Measurements from ENCODE around the gene EML6. TPM values are rescaled to one million over a fixed set of nuclear protein-coding genes. Genes with fewer than 3 reads are reported as not detected.

Gene EML6
- total RNA-seq, 1 donor from 2014 or later = 0.17 TPM

GRCh38 chr2:54708584-54709335 lies 14.7 kb upstream of the EML6 start:
- DNase-seq = peak; percentile 35

GRCh38 chr2:54709336-54709809 lies 14.1 kb upstream of the EML6 start:
- no peak for DNase-seq

- DNase-seq = no peak
Measured at GRCh38 chr2:54710216-54710615, 13.2 kb upstream of the EML6 start.

- DNase-seq = no peak
Measured at GRCh38 chr2:54712516-54712915, 10.9 kb upstream of the EML6 start.

GRCh38 chr2:54714996-54715395 lies 8.5 kb upstream of the EML6 start:
- DNase-seq = no peak

- no peak for DNase-seq
Measured at GRCh38 chr2:54716375-54716774, 7.1 kb upstream of the EML6 start.

GRCh38 chr2:54720563-54720962 lies 2.9 kb upstream of the EML6 start:
- DNase-seq = peak; percentile 10

- DNase-seq = no peak
Measured at GRCh38 chr2:54722641-54723040, 821 bp upstream of the EML6 start.

GRCh38 chr2:54723996-54724559 lies 616 bp downstream of the EML6 start:
- DNase-seq = peak; percentile 41

GRCh38 chr2:54724560-54725342 lies 1.3 kb downstream of the EML6 start:
- DNase-seq = peak; percentile 21

- DNase-seq = no peak
Measured at GRCh38 chr2:54725343-54726099, 2.1 kb downstream of the EML6 start.

- DNase-seq = no peak
Measured at GRCh38 chr2:54726431-54726830, 3.0 kb downstream of the EML6 start.

- DNase-seq = no peak
Measured at GRCh38 chr2:54726940-54727339, 3.5 kb downstream of the EML6 start.

GRCh38 chr2:54728669-54729120 lies 5.2 kb downstream of the EML6 start:
- DNase-seq = peak; percentile 42

GRCh38 chr2:54735636-54736035 lies 12.2 kb downstream of the EML6 start:
- no peak for DNase-seq

- DNase-seq = no peak
Measured at GRCh38 chr2:54738281-54738680, 14.8 kb downstream of the EML6 start.

- no peak for DNase-seq
Measured at GRCh38 chr2:54740333-54740732, 16.9 kb downstream of the EML6 start.

- no peak for DNase-seq
Measured at GRCh38 chr2:54741250-54741649, 17.8 kb downstream of the EML6 start.

GRCh38 chr2:54750040-54750439 lies 26.6 kb downstream of the EML6 start:
- no peak for DNase-seq

- DNase-seq = no peak
Measured at GRCh38 chr2:54752439-54752838, 29.0 kb downstream of the EML6 start.

GRCh38 chr2:54755641-54756326 lies 32.3 kb downstream of the EML6 start:
- DNase-seq = no peak

- DNase-seq = peak; percentile 24
Measured at GRCh38 chr2:54757500-54757899, 34.0 kb downstream of the EML6 start.
